Tibial artery (tissue), 4 donors: ENCODE measurements around the gene CRHR2.

Experiments used
- DNase-seq, 2 donors: peaks; one replicate each; pipeline ENCODE4 v3.0.0-alpha.2; 2019
- H3K27ac ChIP-seq, 2 donors: fragments of 200-600 bp; sonication (generic) in 1 of 2; 1 replicate in 1 of 2; 2 replicates in 1 of 2; pipeline ENCODE4 v1.5.1; 2018 to 2019; ENCODE audit warnings: mild to moderate bottlenecking in 1 of 2
- H3K27me3 ChIP-seq, 2 donors: fragments of 200-600 bp; sonication (generic) in 1 of 2; one replicate each; pipeline versions ENCODE4 v1.5.1 to v1.6.0; 2016 to 2019
- H3K36me3 ChIP-seq, 3 donors: fragments of 200-600 bp; sonication (generic) in 2 of 3; one replicate each; pipeline ENCODE4 v1.5.1; 2016 to 2019; ENCODE audit warnings: mild to moderate bottlenecking in 2 of 3
- H3K4me1 ChIP-seq, 4 donors: fragments of 200-600 bp; sonication (generic) in 2 of 4; 1 replicate in 3 of 4; 2 replicates in 1 of 4; pipeline ENCODE4 v1.5.1; 2016 to 2019
- H3K4me3 ChIP-seq, 2 donors: fragments of 200-600 bp; sonication (generic) in 1 of 2; 1 replicate in 1 of 2; 2 replicates in 1 of 2; pipeline ENCODE4 v1.5.1; 2018 to 2019; ENCODE audit warnings: mild to moderate bottlenecking in 2 of 2
- H3K9me3 ChIP-seq, 3 donors: fragments of 200-600 bp; sonication (generic) in 1 of 3; one replicate each; pipeline ENCODE4 v1.5.1; 2016 to 2019
- intact Hi-C: fragments of 100-400 bp; cut with DNase I; formaldehyde crosslinking; loops from one replicate; pipeline ENCODE4 v1.15.0; 2023; ENCODE audit warnings: low total_unique reads
- TF ChIP-seq, protein P1 (sequence below), 2 experiments: fragments of 200-600 bp in 1 of 2; fragments of 450-650 bp in 1 of 2; IDR thresholded peaks; one replicate each; pipeline ENCODE4 v1.5.1; 2017 to 2019; ENCODE audit warnings: antibody characterized with exemption in 2 of 2, mild to moderate bottlenecking in 1 of 2, moderate library complexity in 1 of 2

Gene CRHR2

DNA sequence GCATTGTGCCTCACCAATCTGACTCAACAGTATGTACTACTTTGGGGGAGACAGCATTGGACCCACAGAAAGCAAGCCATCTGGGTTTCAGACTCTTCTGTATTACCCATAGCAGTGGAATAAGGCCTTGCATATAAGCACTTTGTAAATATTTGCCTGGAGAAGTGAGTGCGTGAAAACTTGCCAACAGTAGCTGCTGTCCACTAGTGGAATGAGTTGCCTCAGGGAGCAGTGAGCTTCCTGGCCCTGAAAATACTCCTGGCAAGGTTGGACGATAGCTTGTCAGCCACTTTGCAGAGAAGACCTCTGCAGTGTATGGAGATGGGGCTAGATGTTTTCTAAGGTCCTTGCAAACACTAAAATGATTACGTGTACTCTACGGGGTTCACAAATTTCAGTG, 65.9 kb downstream of the CRHR2 start:
- TF ChIP-seq, protein P1, sequence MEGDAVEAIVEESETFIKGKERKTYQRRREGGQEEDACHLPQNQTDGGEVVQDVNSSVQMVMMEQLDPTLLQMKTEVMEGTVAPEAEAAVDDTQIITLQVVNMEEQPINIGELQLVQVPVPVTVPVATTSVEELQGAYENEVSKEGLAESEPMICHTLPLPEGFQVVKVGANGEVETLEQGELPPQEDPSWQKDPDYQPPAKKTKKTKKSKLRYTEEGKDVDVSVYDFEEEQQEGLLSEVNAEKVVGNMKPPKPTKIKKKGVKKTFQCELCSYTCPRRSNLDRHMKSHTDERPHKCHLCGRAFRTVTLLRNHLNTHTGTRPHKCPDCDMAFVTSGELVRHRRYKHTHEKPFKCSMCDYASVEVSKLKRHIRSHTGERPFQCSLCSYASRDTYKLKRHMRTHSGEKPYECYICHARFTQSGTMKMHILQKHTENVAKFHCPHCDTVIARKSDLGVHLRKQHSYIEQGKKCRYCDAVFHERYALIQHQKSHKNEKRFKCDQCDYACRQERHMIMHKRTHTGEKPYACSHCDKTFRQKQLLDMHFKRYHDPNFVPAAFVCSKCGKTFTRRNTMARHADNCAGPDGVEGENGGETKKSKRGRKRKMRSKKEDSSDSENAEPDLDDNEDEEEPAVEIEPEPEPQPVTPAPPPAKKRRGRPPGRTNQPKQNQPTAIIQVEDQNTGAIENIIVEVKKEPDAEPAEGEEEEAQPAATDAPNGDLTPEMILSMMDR (IDR thresholded peaks at IDR 0.05): no peak
- Histone ChIP-seq H3K27me3 (no peaks in the 10 kb centered on the region), H3K4me3 (no peak overlapping the region), H3K36me3 (peaks cover 65 to 93% (median 66%) of the 10 kb centered on the region in 3 donors), H3K4me1 (no peaks in the 10 kb centered on the region), H3K27ac (no peak overlapping the region), H3K9me3 (no peaks in the 10 kb centered on the region)
- intact Hi-C loops: no loop called here
- DNase-seq: no peak

DNA sequence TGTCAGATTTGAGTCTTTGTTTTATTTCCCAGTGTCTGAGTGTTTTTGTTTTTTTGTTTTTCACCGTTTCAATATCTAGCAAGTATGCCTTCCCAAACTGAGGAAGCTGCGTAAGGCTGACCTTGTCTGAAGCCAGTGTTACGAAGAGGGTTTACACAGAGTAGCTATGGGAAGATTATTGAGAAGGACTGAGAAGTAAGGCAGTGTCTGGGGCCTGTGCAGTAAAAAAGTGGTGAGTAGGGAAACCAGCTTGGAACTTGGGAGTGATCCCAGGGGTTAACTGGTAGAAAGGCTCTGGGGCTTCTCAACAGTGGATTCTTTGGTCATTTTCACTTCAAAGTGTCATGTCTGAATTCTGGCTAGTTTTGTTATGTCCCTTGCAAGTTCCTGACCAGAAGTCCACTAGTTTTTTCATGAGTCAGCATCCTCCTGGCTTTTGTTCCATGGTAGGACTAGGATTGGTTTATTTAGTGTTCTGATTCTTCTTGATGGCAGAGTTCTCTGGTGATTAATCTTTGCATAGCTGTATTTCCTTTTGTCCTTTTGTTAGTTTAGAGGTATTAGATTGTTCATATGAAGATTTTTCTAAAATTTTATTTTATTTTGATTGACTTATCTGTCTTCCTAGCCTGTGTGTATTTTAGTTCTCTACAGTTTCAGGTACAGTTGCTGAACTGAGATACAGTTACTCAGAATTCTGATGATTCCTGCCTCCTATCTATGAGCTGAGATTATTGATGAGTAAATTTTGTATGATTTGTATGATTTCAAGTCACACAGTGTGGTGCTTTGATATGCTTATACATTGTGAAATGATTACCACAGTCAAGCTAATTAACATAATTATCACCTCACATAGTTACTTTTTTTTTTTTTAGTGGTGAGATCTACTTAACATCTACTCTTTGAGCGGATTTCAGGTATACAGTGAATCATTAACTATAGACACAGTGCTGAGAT, 68.6 kb downstream of the CRHR2 start:
- no peaks in the 10 kb centered on the region for H3K9me3 ChIP-seq
- intact Hi-C loops: no loop called here
- no peak for DNase-seq
- H3K27me3 ChIP-seq: no peaks in the 10 kb centered on the region
- peaks cover 69 to 88% (median 74%) of the 10 kb centered on the region in 3 donors for H3K36me3 ChIP-seq
- H3K4me3 ChIP-seq: no peak overlapping the region
- H3K4me1 ChIP-seq: no peaks in the 10 kb centered on the region
- no peak overlapping the region for H3K27ac ChIP-seq
- TF ChIP-seq, protein P1 (IDR thresholded peaks at IDR 0.05): no peak

DNA sequence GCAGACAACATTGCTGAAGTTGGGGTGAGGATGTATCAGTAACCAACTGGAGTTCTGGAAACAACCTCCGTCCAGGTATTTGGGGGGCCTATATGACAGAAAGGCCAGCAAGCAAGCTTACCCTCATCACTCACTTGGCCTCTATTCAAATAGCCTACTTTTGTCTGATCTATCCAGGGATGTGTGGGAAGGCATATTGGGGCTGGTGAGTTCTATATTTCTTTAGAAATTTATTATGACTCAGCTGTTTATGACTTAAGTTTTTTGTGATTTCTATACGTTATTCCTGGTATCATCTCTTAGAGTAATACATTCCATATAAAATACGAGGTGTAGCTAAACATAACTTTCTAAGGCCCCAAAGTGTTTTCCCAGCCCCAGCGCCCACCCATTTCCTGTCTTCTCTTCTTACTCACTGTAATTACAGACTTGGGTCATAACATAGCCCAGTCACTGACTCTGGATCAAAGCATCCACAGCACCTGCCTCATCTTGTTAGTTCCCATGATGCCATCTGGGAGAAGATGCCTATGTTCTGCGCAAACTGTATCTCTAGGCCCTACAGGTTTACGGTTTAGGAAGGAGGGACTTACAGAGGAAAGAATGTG, 69.5 kb downstream of the CRHR2 start:
- intact Hi-C loops: no loop called here
- TF ChIP-seq, protein P1 (IDR thresholded peaks at IDR 0.05): no peak
- Histone ChIP-seq H3K4me3 (no peak overlapping the region), H3K9me3 (no peaks in the 10 kb centered on the region), H3K27ac (no peak overlapping the region), H3K4me1 (no peaks in the 10 kb centered on the region), H3K27me3 (no peaks in the 10 kb centered on the region), H3K36me3 (peaks cover 66 to 79% (median 73%) of the 10 kb centered on the region in 3 donors)
- no peak for DNase-seq

DNA sequence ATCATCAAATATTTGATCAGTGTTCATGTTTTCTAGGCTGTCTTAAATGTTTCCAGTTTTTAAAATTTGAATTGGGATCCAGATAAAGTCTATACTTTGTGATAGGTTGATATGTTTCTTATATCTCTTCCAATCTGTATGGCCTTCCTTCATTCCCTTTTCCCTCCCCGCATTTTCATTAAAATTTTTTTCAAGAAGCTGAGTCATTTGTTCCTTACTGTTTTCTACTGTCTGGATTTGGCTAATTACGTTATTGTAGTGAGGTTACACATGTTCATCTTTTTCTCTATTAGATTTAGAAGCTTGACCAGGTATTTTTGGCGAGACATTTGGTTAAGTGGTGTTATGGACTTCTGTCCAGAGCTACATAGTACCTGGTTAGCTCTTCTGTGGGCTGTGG, 76.4 kb downstream of the CRHR2 start:
- Histone ChIP-seq H3K27ac (no peak overlapping the region), H3K9me3 (no peaks in the 10 kb centered on the region), H3K36me3 (peaks cover 68 to 74% (median 70%) of the 10 kb centered on the region in 3 donors), H3K27me3 (no peaks in the 10 kb centered on the region), H3K4me3 (no peak overlapping the region), H3K4me1 (no peaks in the 10 kb centered on the region)
- intact Hi-C loops: loop anchor here (10.0 kb wide), 1 partner anchor 139 kb away; no protein-coding TSS in a partner anchor
- TF ChIP-seq, protein P1 (IDR thresholded peaks at IDR 0.05): no peak
- no peak for DNase-seq

DNA sequence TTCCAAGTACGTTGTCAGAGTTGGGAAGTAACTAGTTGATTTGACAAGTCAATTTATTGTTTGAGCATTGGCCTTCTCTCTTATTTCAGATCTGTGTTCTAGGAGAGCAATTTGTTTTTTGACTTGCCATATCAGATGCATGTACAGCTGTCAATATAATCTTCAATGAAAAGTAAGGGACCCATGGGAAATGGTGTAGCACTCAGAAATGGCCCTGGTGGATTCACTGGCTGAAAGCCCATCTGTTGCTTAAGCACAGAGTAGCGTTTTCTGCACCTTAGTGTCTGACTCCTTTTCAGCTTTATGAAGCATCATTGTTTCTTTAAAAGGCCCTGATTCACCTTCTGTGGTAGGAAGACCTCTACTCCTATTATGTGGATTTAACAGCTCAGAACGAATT, 77.4 kb downstream of the CRHR2 start:
- H3K4me1 ChIP-seq: no peaks in the 10 kb centered on the region
- H3K4me3 ChIP-seq: no peak overlapping the region
- intact Hi-C loops: loop anchor here (10.0 kb wide), 1 partner anchor 140 kb away; no protein-coding TSS in a partner anchor
- H3K9me3 ChIP-seq: no peaks in the 10 kb centered on the region
- TF ChIP-seq, protein P1 (IDR thresholded peaks at IDR 0.05): no peak
- H3K27me3 ChIP-seq: no peaks in the 10 kb centered on the region
- no peak for DNase-seq
- peaks cover 72 to 74% (median 74%) of the 10 kb centered on the region in 3 donors for H3K36me3 ChIP-seq
- no peak overlapping the region for H3K27ac ChIP-seq
